HG02610 (cell line): Measurements from ENCODE around the gene TSTD2.
A peak's percentile ranks its signal among the peaks of the same experiment; 100 is the strongest.

Source experiments
- ATAC-seq: cut with Tn5 transposase; IDR thresholded peaks from one replicate; pipeline ENCODE4 v1.9.1; 2021; ENCODE audit warnings: mild to moderate bottlenecking, moderate library complexity; ENCODE audit not compliant: unreplicated experiment

The TSTD2 gene

DNA sequence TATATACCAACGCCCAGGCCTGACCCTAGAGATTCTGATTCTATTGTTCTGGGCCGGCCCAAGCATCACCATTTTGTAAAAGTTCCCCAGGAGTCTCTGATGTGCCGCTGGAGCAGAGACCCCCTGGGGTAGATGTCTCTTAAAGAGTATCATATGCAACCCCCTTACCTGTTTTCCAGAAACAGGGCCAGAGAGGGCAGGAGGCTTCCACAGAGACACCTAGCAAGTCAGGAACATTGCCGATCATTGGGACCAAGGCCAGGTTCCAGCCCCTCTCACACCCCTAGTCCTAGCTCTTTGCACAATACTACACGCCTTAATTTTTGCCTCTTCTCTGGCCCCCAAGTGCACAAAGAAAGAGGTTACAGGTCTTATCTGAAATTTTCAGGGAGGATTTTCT lies 67.9 kb downstream of the TSTD2 start:
- ATAC-seq = no peak

DNA sequence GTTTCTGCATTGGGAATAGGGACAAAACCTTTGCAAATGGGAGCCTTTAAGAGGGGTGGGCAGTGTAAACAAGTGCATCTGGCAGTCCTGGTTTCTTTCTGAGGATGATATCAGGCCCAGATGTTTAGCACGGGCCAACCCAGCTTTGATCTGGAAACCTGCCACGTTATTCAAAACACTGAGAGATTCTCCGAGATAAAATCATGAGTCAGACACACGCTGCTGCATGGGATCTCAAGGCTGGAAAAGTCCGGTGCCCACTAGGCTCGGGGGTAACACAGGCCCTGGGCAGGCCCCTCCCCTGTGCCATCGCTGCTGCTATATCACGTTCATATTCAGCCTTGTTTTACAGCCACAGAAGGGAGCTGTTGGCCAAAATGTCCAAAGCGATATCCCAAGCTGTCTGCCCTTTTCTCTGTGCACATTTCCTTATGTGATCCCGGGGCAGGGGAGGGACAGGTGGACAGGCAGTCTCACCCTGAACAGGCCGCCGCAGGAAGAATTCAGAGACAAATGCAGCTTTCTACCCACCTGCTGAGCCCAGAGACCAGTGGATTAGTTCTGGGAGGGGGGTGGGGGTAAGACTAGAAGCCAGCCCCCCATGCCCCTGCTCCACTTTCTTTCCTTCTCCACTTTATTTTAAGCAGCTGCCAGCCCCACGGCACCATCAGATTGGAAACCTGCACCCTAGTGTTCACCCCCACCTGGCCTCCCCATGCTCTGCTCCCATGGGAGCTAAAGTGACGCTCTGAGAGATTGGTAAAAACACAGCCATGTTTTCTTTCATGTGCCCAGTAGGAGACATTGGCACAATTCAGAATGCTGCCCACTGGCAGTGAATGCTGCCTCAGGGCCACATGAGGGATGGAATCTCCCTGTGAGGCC lies 68.6 kb downstream of the TSTD2 start:
- no peak for ATAC-seq

DNA sequence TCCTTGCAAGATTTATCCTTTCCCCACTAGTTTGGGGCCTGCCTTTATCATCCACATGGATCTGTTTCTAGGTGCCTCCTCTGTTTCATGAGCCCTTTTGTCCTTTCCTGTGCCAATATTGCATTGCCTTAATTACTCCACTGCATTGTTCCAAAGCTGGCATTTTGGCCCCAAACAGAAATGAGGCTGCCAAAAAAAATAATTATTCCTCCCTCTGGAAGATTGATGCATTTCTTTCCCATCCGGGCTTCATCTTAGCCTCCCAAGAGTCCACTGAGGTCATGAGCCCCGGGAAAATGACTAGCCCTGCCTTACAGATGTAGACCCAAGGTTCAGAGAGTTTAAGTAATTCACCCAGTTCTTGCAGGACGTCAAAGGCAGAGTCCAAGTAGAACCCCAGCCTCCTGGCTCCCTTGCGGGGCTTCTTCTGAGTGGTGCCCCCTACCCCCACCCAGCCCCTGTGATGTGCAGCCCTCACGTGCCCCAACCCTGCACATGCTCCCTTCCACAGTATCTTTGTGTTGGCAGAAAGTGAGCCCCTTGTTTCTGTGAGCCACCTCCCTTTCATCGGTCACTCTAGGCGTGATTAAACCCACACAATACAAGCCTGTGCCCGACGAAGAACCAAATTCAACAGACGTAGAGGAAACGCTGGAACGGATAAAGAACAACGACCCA lies 69.6 kb downstream of the TSTD2 start:
- no peak for ATAC-seq

DNA sequence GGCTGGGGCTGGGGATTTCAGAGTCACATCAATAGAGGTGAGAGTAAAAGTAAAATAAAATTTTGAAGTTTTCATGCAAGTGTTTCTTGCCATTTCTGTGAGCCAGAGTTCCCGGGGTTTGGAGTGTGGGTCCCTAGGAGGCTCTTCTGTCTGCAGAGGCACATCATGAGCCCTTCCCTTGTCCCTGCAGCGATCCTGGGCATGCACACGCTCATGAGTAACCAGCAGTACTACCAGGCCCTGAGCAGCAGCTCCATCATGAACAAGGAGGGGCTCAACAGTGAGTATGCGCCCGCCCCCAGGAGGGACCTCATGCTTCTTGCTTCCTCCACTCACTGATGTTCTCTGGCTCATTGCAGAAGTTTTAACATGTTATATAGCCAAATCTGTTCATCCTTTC lies 70.6 kb downstream of the TSTD2 start:
- no peak for ATAC-seq

DNA sequence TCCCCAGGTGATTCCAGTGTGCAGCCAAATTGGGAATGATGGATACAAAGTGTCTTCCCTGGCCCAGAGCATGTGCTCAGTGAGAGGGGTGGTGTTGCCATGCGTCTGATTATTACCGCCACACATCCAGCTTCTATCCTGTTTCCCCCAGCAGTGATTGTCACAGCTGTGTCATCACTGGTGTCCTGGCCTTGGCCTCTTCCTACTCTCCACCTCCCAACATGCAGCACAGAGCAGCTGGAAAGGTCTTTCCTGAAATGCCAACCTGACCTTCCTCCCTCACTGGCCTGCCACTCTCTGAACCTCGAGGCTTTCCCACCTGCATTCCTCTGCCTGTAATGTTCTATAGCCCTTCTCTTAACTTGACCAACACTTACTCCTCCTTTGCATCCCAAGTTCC lies 71.7 kb downstream of the TSTD2 start:
- no peak for ATAC-seq

DNA sequence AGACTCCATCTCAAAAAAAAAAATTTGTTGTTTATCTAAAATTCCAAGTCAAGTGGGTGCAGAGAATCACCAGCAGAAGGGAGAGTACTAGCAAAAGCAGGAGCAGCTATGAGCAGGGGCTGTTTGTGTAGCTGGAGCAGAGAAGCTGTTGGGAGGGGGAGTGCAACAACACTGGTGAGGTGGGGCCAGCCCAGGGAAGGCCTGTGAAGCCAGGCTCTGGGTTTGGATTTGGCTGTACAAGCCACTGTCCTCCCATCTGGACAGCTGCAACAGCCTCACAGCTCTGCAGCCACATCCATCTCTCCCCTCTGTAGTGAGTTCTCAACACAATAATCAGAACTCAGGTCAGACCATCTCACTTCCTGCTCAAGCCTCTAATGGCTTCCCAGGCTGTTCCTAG lies 72.3 kb downstream of the TSTD2 start:
- ATAC-seq = no peak

DNA sequence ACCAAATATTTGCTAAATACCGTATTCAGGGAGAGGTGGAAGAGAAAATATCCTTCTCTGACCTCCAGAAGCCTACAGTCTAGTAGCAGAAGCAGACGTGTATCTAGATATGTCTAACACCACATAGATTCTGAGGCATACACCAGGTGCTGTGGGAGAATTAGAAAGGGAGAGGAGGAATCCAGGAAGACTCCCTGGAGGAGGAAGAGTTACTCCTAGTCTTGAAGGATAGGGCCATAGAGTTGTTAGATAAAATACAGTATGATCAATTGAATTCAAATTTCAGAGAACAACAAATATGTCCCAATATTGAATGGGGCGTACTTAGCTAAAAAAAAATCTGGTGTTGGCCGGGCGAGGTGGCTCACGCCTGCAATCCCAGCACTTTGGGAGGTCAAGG lies 73.0 kb downstream of the TSTD2 start:
- ATAC-seq = no peak

DNA sequence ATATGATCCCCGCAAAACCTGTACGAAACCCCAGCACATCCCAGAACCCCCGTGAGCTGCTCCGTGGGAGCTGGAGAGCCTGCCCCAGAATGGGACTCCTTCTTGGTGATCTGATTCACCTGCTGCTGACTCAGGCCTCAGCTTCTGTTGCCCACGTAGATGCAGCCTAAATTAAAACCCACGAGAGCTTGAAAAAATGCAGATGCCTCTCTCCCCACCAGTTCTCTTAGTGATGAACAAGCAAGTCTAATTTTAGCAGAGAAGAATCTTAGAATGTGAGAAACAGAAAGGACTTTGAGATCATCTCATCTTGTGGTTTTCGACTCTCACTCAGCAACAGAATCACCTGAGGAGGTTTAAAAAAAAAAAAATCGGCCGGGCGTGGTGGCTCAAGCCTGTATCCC lies 74.1 kb downstream of the TSTD2 start:
- ATAC-seq = peak; percentile 78

DNA sequence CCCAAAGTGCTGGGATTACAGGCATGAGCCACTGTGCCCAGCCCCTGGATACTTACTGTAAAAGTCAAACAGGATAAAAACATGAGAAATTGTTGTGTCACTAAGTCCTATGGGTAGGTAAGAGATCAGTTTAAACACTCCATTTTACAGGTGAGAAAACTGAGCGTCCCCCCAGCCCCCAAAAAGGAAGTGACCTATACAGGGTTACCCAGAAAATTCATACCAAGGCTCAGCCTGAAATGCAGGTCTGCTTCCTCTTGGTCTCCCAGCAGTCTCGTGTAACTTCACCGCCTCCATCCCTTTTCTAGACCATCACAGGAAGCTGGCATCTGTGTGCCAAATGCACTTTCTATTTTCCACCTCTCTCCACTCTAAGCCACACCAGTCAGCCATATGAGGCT lies 74.5 kb downstream of the TSTD2 start:
- peak; percentile 25 for ATAC-seq

DNA sequence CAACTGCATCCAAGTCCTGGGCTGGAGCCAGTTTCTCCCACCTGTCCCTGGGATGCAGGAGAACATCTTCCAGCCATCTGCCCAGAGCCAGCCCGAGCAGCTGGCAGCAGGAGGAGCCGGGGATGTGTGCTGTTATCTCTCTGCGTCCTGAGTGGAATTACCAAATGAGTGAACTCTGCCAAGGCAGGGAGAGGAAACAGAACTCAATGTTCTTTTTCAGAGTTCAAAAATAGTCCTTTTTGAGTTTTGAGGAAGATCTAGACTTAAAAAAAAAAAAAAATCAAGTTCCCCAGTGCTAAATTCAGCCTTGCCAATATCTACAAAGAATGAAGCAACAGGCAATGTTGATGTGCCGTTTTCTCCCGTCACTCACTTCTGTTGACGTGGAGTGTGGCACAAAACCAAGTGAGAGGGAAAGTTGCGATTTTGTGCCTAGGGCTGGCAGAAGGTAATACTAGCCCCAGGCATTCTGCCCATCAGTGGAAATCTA lies 75.5 kb downstream of the TSTD2 start:
- no peak for ATAC-seq

DNA sequence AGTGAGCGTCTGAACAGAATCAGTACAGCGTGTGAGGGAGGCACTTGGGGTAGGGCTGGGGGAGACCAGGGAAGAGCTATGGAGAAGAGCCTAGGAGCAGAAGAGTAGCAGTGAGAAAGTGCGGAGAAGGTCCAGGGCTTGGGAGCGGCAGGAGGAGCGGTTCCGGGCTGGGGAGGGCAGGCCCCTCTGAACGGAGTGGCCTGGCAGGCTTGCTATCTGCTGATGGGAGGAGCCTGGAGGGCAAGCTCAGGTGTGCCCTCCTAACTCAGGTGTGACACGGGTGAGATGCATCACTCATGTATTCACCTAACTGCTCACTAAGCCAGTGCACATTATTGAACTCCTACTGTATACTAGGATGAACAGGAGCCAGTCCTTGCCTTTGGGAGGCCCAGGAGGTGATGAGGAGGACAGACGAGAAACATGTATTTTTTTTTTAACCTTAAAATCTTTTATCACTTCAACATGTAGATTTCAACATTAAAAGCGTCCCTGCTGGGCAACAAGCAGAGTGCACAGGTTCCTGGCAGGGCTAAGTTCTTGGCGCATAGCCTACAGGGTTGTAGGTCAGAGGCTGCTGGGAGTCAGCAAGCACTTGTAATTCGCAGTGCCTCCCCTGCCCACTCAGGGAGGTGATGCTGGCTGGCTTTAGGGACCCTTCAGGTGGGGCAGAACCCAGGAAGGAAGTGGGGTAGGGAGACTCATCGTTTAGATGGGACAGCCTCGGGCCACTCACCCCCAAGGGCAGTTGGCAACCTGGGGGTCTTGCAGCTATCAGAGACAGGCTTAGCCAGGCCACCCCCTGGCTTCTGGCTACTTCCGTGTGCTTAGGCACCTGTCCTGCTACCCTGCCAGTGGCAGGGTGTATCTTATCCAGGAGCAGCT lies 76.2 kb downstream of the TSTD2 start:
- no peak for ATAC-seq

DNA sequence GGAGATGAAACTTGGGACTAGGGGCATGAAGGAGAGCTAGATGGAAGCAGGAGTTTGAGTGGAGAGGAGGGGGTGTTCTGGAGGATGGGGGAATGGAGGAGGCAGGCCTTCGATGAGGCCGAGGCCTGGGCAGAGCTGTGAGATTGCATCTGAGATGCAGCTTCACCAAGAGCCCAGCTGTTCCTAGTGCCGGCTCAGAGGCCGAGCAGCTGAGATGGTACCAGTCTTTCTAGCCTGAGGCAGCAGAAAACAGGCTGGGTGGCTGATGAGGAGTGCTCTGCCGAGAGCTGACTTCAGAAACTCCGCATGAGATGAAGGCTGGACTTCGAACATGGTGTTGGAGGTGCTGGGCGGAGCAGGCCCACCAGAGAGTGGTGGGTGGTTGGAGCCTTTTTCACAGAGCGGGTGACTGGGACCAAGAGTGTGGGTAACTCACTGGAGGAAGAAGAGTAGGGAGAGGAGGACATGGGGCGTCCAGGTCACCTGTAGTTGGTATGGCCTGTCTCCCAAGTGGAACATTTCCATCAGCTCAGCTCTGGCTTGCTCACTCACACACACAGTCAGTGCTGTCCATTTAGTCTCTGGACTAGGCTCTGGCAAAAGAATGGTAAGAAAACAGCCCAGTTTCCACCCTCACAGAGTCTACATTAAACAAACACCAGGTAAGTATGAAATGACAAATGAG lies 77.0 kb downstream of the TSTD2 start:
- no peak for ATAC-seq

DNA sequence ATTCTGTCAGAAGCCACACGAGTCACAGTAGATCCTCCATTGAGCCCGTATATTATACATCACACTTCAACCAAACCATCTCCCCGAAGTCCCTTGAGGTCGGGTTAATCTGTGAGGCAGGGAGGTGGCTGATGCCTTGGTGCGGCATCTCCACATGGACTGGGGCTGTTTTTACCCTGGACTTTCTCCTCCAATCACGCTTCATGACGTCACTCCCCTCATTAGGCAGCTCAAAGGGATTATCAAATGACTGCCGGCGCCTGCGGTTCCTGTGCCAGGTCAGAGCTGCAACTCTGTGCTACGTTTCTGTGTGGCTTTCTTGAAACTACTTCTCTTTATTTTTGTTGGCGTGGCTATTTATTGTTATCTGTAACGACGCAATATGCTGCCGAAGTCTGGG lies 78.0 kb downstream of the TSTD2 start:
- ATAC-seq = no peak

DNA sequence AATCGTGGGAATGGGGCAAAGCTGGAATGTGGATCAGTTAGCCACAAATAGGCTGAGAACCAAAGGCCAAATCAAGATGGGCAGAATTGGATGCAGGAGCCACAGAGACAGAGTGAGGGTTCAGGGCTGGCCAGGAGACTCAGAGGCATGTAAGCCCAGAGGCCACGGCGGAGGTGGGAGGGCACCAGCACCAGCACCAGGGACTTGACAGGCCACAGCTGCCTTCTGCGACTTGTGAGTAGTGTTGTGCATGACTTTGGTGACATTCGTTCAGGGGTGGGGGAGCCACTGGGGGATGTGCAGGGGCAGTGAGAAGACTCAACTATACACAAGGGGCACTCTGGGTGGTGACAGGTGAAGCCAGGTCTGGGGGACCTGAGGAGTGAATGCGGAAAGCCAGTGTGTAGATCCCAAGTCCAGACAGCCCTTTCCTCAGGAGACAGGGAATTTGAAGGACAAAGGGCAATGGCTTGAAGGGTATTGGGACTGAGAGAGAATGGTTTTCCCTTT lies 78.5 kb downstream of the TSTD2 start:
- no peak for ATAC-seq

DNA sequence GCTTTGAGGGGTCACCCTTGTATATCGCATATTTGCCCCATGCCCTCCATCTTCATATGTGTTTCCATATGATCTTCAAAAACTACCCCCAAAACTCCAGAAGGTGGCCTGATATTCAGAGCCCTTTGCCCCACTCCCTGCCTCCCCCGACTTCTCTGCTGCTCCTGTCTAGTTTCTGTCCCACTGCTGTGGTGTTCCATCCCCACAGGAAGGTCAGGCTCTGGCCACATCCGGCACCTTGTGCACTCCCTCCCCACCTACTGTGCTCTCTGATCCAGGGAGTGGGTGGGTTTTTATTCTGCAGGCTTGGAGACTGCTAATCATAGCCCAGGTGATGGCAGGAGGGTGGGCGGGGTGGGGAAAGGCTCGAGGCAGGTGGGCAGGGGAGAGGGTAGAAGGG lies 79.3 kb downstream of the TSTD2 start:
- no peak for ATAC-seq

DNA sequence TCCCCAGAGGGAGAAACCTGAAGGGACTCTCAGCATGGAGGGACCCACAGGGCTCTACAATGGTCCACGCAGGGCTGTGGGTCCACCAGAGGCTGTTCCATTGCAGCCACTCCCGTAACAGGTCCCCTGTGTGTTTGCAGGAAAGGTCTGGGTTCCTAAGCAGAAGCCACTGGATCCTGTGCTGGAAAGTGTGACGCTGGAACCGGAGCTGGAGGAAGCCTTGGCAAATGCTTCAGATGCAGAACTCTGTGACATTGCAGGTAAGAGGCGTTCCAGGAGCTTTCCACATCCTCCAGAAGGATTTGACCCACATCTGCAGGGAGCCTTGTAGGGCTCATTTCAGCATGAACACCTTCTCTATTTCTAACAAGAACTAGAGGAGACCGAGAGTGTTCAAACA lies 80.0 kb downstream of the TSTD2 start:
- no peak for ATAC-seq

DNA sequence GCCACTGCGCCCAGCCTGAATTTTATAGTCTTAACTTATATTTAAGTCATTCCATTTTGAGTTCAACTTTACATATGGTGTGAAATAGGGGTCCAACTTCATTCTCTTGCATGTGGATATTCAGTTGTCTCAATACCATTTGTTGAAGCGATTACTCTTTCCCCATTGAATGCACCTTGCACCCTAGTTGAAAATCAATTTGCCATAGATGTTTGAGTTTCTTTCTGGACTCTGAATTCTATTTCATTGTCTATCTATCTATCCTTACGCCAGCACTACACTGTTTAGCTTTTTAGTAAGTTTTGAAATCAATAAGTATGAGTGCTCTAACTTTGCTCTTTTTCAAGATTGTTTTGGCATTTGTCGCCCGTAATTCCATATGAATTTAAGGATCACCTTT lies 81.9 kb downstream of the TSTD2 start:
- no peak for ATAC-seq

DNA sequence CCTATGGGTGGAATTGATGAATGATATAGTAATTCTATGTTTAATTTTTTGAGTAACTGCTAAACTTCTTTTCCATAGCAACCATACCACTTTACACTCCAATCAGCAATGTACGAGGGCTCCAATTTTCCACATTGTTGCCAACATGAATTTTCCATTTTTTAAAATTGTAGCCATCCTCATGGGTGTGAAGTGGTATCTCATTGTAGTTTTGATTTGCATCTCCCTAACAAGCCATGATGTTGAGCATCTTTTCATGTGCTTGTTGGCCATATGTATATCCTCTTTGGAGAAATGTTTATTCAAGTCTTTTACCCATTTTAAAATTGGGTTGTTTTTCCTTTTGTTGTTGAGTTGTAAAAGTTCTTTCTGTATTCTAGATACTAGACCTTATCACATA lies 82.8 kb downstream of the TSTD2 start:
- no peak for ATAC-seq
